Neural cell (in vitro differentiated cells): ENCODE measurements around the gene DEAF1. TPM values are rescaled to one million over a fixed set of nuclear protein-coding genes. Genes with fewer than 3 reads are reported as not detected.

Source experiments
- H2AFZ ChIP-seq: fragments of 200-600, 300-800 bp; sonication (generic), shearing (Covaris generic); 2 replicates; pipeline ENCODE4 v1.6.0; 2014; ENCODE audit warnings: low read depth, mild to moderate bottlenecking, antibody characterized with exemption, low read length, moderate library complexity
- H3F3A ChIP-seq: fragments of 200-600 bp; shearing (Covaris generic); 2 replicates; pipeline ENCODE4 v1.6.1; 2016; ENCODE audit warnings: mild to moderate bottlenecking, moderate library complexity, mixed read lengths, antibody characterized with exemption, low read length; ENCODE audit not compliant: insufficient read depth, poor library complexity, severe bottlenecking
- H3K27ac ChIP-seq: fragments of 200-600, 300-800 bp; sonication (generic), shearing (Covaris generic); 2 replicates; pipeline ENCODE4 v1.5.1; 2014; ENCODE audit warnings: mild to moderate bottlenecking, low read length, moderate library complexity
- H3K27me3 ChIP-seq: fragments of 300-800, 200-600 bp; sonication (generic), shearing (Covaris generic); 2 replicates; pipeline ENCODE4 v1.6.0; 2014; ENCODE audit warnings: mild to moderate bottlenecking, low read depth, low read length, moderate library complexity; ENCODE audit not compliant: insufficient read depth
- H3K36me3 ChIP-seq: fragments of 300-800, 200-600 bp; sonication (generic), shearing (Covaris generic); 2 replicates; pipeline ENCODE4 v1.5.1; 2014; ENCODE audit warnings: mild to moderate bottlenecking, antibody characterized with exemption, low read length, moderate library complexity; ENCODE audit not compliant: insufficient read depth
- H3K4me2 ChIP-seq: fragments of 300-800, 200-600 bp; sonication (generic), shearing (Covaris generic); 2 replicates; pipeline ENCODE4 v1.6.0; 2014; ENCODE audit warnings: mild to moderate bottlenecking, low read length
- H3K4me3 ChIP-seq: fragments of 300-800, 200-600 bp; sonication (generic), shearing (Covaris generic); 2 replicates; pipeline ENCODE4 v1.5.1; 2014; ENCODE audit warnings: mild to moderate bottlenecking, low read length, moderate library complexity
- H3K79me2 ChIP-seq: fragments of 200-600 bp; shearing (Covaris generic); replicated peaks from 2 replicates; pipeline ENCODE4 v1.6.0; 2014; ENCODE audit warnings: mild to moderate bottlenecking, low read length, moderate library complexity; ENCODE audit not compliant: insufficient read depth
- H3K9ac ChIP-seq: fragments of 300-800, 200-600 bp; sonication (generic), shearing (Covaris generic); 2 replicates; pipeline ENCODE4 v1.6.1; 2016; ENCODE audit warnings: mild to moderate bottlenecking, low read length, mixed read lengths
- H3K9me2 ChIP-seq: fragments of 200-600 bp; shearing (Covaris generic); 2 replicates; pipeline ENCODE4 v1.6.1; 2016; ENCODE audit warnings: mild to moderate bottlenecking, low read length, mixed read lengths; ENCODE audit not compliant: insufficient read depth
- H3K9me3 ChIP-seq: fragments of 200-600, 300-800 bp; sonication (generic), shearing (Covaris generic); 2 replicates; pipeline ENCODE4 v1.6.1; 2016; ENCODE audit warnings: mild to moderate bottlenecking, mixed run types, low read length, moderate library complexity, mixed read lengths
- H4K20me1 ChIP-seq: fragments of 200-600 bp; shearing (Covaris generic); 2 replicates; pipeline ENCODE4 v1.6.1; 2016; ENCODE audit warnings: mild to moderate bottlenecking, mixed run types; ENCODE audit not compliant: insufficient read depth
- CTCF ChIP-seq: fragments of 450-650 bp; IDR thresholded peaks from 2 replicates; pipeline ENCODE4 v1.5.1; 2014; ENCODE audit warnings: antibody characterized with exemption, mild to moderate bottlenecking, moderate library complexity; ENCODE audit not compliant: poor library complexity, severe bottlenecking
- EP300 ChIP-seq: fragments of 450-650 bp; conservative IDR thresholded peaks from 2 replicates; pipeline ENCODE4 v1.6.1; 2014; ENCODE audit warnings: antibody characterized with exemption, mild to moderate bottlenecking, moderate library complexity; ENCODE audit not compliant: poor library complexity, severe bottlenecking
- EZH2 ChIP-seq: fragments of 200-600, 300-800 bp; shearing (Covaris generic), sonication (generic); IDR thresholded peaks from 2 replicates; pipeline ENCODE4 v1.6.1; 2014; ENCODE audit warnings: antibody characterized with exemption, low read length, borderline replicate concordance, mild to moderate bottlenecking; ENCODE audit not compliant: insufficient read depth, poor library complexity, severe bottlenecking
- MXI1 ChIP-seq: fragments of 450-650 bp; conservative IDR thresholded peaks from 2 replicates; pipeline ENCODE4 v1.6.1; 2014; ENCODE audit warnings: antibody characterized with exemption, mild to moderate bottlenecking; ENCODE audit not compliant: poor library complexity, severe bottlenecking
- POLR2AphosphoS5 ChIP-seq: IDR thresholded peaks from 2 replicates; pipeline ENCODE4 v1.6.1; 2012
- RAD21 ChIP-seq: fragments of 450-650 bp; conservative IDR thresholded peaks from 2 replicates; pipeline ENCODE4 v1.6.1; 2014; ENCODE audit warnings: antibody characterized with exemption, mild to moderate bottlenecking, moderate library complexity
- REST ChIP-seq: IDR thresholded peaks from 2 replicates; pipeline ENCODE4 v1.6.1; 2012; ENCODE audit warnings: borderline replicate concordance
- SMC3 ChIP-seq: fragments of 450-650 bp; conservative IDR thresholded peaks from 2 replicates; pipeline ENCODE4 v1.6.1; 2014; ENCODE audit warnings: antibody characterized with exemption, mild to moderate bottlenecking, moderate library complexity; ENCODE audit not compliant: poor library complexity
- TAF1 ChIP-seq: IDR thresholded peaks from 2 replicates; pipeline ENCODE4 v1.6.1; 2012; ENCODE audit warnings: low read depth
- polyA plus RNA-seq: library from polyadenylated mRNA; depleted of rRNA; stranded (reverse); fragments of >200 nt; gene quantifications from 2 replicates; pipeline ENCODE4 v1.2.3, GENCODE V29; 2014

Gene DEAF1
- polyA plus RNA-seq, 1 donor from 2014 or later, result 87.6 TPM

- Histone ChIP-seq H3K36me3 (no peaks in the 10 kb centered on the region), H3K27me3 (no peaks in the 10 kb centered on the region), H3K9me3 (no peaks in the 10 kb centered on the region), H3F3A (no peaks in the 10 kb centered on the region), H3K9ac (no peak overlapping the region), H3K4me3 (no peak overlapping the region), H3K4me2 (no peak overlapping the region), H3K79me2 (no peaks in the 10 kb centered on the region), H3K9me2 (no peaks in the 10 kb centered on the region), H2AFZ (no peak overlapping the region), H4K20me1 (no peaks in the 10 kb centered on the region), H3K27ac (no peak overlapping the region)
- TF ChIP-seq EP300, result no peak
- no peak for TF ChIP-seq SMC3
- TF ChIP-seq MXI1, result no peak
- no peak for TF ChIP-seq TAF1
- TF ChIP-seq EZH2, result no peak
- TF ChIP-seq REST, result no peak
- TF ChIP-seq CTCF, result no peak
- no peak for TF ChIP-seq POLR2AphosphoS5
These were observed 73.2 kb downstream of the DEAF1 start for GRCh38 chr11:621838-622237.

GRCh38 chr11:620935-621814 lies 73.8 kb downstream of the DEAF1 start:
- no peaks in the 10 kb centered on the region for H3K9me3 ChIP-seq
- no peaks in the 10 kb centered on the region for H3K36me3 ChIP-seq
- H4K20me1 ChIP-seq, result no peaks in the 10 kb centered on the region
- no peak overlapping the region for H3K4me2 ChIP-seq
- H3K27me3 ChIP-seq, result no peaks in the 10 kb centered on the region
- H3K79me2 ChIP-seq, result no peaks in the 10 kb centered on the region
- H3F3A ChIP-seq, result no peaks in the 10 kb centered on the region
- no peak overlapping the region for H2AFZ ChIP-seq
- H3K9me2 ChIP-seq, result no peaks in the 10 kb centered on the region
- H3K9ac ChIP-seq, result no peak overlapping the region
- no peak overlapping the region for H3K4me3 ChIP-seq
- TF ChIP-seq SMC3 (no peak), REST (no peak), RAD21 (no peak), EP300 (no peak), POLR2AphosphoS5 (no peak), MXI1 (no peak)
- H3K27ac ChIP-seq, result no peak overlapping the region
